HG02623 (cell line): ENCODE measurements around the gene TBC1D9B.

Experiments used
- ATAC-seq: cut with Tn5 transposase; IDR thresholded peaks from one replicate; pipeline ENCODE4 v1.9.1; 2021; ENCODE audit warnings: moderate library complexity; ENCODE audit not compliant: unreplicated experiment

TBC1D9B gene

DNA sequence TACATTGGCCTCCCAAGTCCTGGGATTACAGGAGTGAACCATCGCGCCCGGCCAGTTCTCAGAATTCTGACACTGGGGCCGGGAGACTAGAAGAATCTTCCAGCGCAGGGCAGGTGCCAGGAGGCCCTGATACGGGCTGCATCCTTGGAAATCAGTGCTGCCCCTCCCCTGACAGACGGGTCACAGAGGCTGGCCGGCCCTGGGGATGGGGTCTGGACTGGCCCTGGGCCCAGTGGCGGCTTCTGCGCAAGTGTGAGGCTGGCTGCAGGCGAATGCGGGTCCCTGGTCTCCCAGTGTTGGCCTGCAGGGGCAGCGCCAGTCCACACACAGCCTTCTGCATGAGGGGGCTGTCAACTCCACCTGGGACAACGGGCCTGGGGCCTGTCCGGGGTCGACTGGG lies 831 bp upstream of the TBC1D9B start:
- no peak for ATAC-seq

- ATAC-seq, result peak; percentile 33
These were observed 722 bp downstream of the TBC1D9B start for GRCh38 chr5:179906795-179907555.

GRCh38 chr5:179906294-179906794 lies 1.4 kb downstream of the TBC1D9B start:
- no peak for ATAC-seq

DNA sequence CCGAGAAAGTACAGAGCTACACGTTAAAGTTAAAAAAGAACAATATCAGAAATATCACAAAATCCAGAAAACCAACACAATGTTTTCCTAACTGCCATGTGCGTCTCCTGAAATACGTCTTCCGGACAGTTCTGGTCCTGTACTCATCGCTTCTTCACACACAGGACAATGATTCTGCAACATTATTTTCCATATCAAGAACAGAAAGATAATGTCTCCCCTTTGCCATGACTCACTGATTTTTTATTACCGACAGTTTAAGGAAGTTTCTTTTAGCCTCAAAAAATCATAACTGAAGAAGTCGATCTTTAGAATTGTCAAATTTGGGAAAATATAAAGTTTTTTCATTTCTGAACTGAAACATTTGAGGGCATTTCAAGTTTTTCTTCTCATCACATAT lies 2.5 kb downstream of the TBC1D9B start:
- ATAC-seq, result no peak

GRCh38 chr5:179904463-179905160 lies 3.1 kb downstream of the TBC1D9B start:
- ATAC-seq, result no peak

GRCh38 chr5:179902763-179903158 lies 4.9 kb downstream of the TBC1D9B start:
- no peak for ATAC-seq

- ATAC-seq, result no peak
These were observed 5.6 kb downstream of the TBC1D9B start for GRCh38 chr5:179901915-179902762.

DNA sequence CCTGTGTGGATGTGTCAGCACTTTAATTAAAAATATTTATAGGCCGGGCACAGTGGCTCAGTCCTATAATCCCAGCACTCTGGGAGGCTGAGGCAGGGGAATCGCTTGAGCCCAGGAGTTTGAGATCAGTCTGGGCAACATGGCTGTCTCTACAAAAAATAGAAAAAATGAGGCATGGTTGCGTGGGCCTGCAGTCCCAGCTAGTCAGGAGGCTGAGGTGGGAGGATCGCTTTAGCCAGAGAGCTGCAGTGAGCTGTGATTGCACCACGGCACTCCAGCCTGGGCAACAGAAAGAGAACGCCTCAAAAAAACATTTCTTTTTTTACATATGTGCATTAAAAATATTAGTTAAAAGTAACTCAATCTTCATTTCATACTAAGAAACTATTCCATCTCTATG lies 6.2 kb downstream of the TBC1D9B start:
- no peak for ATAC-seq

DNA sequence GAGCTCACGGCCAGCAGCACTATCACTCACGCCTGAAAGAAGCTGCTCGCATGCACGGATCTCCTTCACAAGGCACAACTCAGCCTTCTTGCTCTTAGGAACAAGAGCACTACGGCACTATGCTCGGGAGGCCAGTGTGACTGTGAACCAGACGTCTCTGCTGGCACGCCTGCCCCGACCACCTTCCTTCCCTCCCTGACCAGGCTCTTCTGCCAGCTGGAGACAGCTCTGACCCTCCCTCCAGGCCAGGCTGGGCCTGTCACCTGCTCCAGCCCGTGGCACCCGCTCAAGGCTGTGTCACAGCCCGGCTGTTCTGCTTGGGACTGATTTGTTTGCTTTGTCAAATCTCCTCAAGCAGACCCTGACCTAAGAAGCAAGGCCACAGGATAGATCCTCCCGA lies 7.0 kb downstream of the TBC1D9B start:
- ATAC-seq, result no peak

GRCh38 chr5:179900206-179900605 lies 7.5 kb downstream of the TBC1D9B start:
- ATAC-seq, result no peak

DNA sequence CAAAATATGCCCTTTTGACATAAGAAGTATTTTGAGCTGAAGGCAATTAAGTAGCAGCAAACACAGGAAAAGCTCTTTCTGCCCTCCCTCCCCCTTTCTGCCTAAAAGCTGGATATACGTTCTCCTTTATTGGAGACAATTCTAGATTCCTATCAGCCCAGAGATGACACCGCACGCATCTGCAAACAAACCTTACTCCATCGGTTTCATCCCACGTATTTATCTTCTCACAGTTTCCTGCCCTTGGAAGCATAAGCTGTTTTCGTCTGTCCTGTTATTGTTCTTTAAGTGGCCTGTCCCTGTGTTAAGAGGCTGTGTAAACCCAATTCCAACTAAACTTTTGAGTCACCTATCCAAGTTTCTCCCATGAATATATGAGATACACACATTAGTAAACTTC lies 11.8 kb downstream of the TBC1D9B start:
- ATAC-seq, result no peak

- no peak for ATAC-seq
These were observed 13.5 kb downstream of the TBC1D9B start for GRCh38 chr5:179893958-179894895.

GRCh38 chr5:179893076-179893957 lies 14.4 kb downstream of the TBC1D9B start:
- ATAC-seq, result no peak

DNA sequence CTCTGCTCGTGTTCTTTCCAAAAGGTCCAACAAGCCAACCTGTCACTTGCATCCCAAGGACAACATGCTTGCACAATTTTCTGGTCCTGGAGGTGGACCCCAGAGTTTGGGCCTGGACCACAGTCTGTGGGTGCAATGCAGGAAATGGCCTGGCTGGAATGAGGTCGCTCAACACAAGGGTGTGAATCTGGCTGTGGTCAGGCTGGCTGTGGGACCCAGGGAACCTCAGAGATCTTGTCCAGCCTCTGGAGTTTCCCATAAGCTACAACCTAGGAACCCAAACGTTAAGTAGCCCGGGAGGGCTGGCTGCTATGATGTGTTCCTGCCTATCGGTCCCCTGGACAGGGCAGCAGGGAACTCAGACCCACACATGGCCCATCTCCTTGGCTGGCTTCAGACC lies 15.4 kb downstream of the TBC1D9B start:
- ATAC-seq, result no peak

GRCh38 chr5:179890751-179891682 lies 16.7 kb downstream of the TBC1D9B start:
- no peak for ATAC-seq

- no peak for ATAC-seq
These were observed 17.8 kb downstream of the TBC1D9B start for GRCh38 chr5:179889885-179890284.

DNA sequence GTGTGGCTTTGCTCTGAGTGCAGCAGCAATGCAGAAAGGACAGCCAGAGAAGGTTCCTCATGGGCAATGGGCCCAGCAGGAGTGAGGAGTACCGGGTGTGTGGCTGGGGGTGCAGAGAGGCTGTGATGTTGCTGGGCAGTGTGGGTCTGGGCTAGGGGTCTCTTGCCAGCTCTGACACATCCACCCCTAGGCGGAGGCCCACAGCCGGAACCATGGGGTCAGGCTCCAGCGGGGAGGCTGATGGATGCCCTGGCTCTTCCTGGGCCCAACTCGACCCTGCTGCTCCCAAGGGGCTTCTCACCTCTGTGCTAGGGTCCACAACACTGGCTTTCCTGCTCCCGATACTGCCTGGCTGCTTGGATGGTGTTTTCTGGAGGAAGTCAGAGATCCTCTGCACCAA lies 19.9 kb downstream of the TBC1D9B start:
- ATAC-seq, result no peak

DNA sequence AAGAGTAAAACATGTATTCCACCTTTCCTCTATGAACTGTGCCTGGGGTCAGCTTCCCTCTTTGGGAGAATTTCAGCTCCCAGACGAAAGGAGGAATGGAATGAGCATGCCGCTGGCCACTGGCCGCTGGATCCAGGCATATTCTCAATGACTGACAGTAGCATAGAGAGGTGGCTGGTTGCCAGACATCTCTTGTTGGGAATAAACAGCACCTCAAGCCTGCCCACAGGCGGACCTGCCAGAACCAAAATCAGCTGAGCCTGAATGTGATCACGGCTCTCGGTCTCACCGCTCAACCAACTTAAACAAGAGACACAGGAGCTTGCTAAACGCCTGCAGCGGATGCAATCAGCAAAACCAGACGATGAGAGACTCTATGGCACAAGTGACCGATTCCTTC lies 20.6 kb downstream of the TBC1D9B start:
- no peak for ATAC-seq
